SH-SY5Y (cell line): ENCODE measurements around the gene KCNIP4.

Experiments used
- GATA2 ChIP-seq: IDR thresholded peaks from 2 replicates; pipeline ENCODE4 v1.6.1; 2011; ENCODE audit warnings: mild to moderate bottlenecking, low read depth, low read length
- GATA3 ChIP-seq: IDR thresholded peaks from 2 replicates; pipeline ENCODE4 v1.6.1; 2011; ENCODE audit warnings: low read depth, mild to moderate bottlenecking, low read length, moderate library complexity

DNA sequence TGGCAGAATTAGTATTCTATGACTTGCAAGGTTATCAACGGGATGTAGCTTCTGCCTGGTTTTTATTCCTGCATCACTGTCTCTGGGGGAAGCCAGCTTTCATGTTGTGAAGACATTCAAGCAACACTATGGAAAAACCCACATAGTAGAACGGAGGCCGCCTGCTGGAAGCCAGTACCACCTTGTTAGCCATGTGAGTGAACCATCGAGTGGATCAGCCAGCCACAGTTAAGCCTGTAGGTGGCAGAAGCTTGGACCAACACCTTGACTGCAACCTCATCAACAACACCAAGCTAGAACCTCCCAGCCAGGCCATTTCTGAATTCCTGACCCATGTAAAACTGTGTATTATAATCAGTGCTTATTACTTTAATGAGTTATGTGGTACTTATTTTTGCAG is 538.2 kb downstream of the KCNIP4 start:
- TF ChIP-seq GATA2: no peak
- no peak for TF ChIP-seq GATA3
